AG04449 (cell line): ENCODE measurements around the gene METRNL.
A peak's percentile ranks its signal among the peaks of the same experiment; 100 is the strongest.
"Not testable (repeated sequence)": the region's sequence is repeated elsewhere in the genome, so short reads cannot be mapped to it uniquely, and the experiment has no call there.

Experiments
- CTCF ChIA-PET: fragments of 350-600 bp; formaldehyde crosslinking; extraction: SDS; loops from one replicate; lab custom pipeline; 2021; ENCODE audit warnings: antibody characterized with exemption; lab: Yijun Ruan, JAX
- POLR2A ChIA-PET: fragments of 400-600, 350-600 bp; formaldehyde crosslinking; extraction: SDS; loops from one replicate; lab custom pipeline; 2020; ENCODE audit warnings: antibody characterized with exemption, inconsistent platforms; lab: Yijun Ruan, JAX
- DNase-seq: peaks from one replicate; pipeline ENCODE4 v3.0.0-alpha.2; 2010; ENCODE audit warnings: low read depth, low spot score
- H3K4me3 ChIP-seq: 2 replicates; pipeline ENCODE4 v1.5.1; 2011; ENCODE audit warnings: low read depth, mild to moderate bottlenecking, control low read depth, low read length
- TF ChIP-seq, protein P1 (sequence below): IDR thresholded peaks from one replicate; pipeline ENCODE4 v1.5.1; 2011; ENCODE audit warnings: mild to moderate bottlenecking, moderate library complexity, low read length, control low read depth, inconsistent platforms; ENCODE audit not compliant: insufficient read depth; ENCODE audit errors: missing control alignments

Gene METRNL, protein sequence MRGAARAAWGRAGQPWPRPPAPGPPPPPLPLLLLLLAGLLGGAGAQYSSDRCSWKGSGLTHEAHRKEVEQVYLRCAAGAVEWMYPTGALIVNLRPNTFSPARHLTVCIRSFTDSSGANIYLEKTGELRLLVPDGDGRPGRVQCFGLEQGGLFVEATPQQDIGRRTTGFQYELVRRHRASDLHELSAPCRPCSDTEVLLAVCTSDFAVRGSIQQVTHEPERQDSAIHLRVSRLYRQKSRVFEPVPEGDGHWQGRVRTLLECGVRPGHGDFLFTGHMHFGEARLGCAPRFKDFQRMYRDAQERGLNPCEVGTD

DNA sequence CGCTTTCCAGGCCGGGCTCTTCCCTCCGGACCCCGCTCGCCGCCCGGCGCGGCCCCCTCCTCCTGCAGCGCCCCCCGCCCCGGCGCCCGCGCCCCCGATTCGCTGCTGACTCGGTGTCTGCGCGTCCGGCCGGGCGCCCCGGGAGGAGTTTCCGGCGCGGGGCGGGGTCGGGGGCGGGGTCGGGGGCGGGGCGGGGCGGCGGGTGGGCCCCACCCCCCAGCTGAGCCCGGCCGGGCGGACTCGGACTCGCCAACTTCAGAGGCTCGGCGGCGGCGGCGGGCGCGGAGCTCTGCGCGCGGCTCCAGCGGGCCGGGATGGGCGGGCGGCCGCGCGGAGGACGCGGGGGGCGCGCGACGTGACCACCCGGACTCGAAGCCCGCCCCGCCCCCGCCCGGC, at the start of gene METRNL:
Gene METRNL, plus strand, starts transcription at position 258 of the 396 bp plus-strand sequence. CDS start 207 bp downstream, outside the sequence.
- ChIA-PET CTCF (no interaction called here), POLR2A (interaction anchor here (0.6 to 1.1 kb wide), 8 partner anchors 17 to 298 kb away, joined by 3 to 8 read pairs (median 3); no protein-coding TSS in a partner anchor)
- no peak for DNase-seq

DNA sequence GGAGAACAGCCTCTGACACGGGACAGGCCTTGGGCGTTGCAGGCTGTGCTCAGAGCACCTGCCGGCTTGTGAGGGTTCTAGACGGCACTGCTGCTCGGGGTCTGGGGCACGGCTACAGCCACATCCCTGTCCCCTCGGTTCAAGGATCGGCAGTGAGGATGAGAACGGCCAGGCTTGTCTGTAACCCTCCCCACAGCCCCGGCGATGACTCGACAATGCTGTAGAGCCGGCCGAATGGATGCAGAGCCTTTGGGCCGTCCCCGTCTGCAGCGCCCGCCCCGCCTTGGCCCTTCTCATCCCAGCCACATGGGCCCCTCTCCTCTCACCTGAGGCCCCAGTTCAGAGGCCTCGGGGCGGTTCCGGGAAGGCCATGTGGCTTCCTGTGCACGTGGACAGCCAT, 49.0 kb upstream of the METRNL start:
- POLR2A ChIA-PET, result no interaction called here
- CTCF ChIA-PET, result no interaction called here
- TF ChIP-seq, protein P1, sequence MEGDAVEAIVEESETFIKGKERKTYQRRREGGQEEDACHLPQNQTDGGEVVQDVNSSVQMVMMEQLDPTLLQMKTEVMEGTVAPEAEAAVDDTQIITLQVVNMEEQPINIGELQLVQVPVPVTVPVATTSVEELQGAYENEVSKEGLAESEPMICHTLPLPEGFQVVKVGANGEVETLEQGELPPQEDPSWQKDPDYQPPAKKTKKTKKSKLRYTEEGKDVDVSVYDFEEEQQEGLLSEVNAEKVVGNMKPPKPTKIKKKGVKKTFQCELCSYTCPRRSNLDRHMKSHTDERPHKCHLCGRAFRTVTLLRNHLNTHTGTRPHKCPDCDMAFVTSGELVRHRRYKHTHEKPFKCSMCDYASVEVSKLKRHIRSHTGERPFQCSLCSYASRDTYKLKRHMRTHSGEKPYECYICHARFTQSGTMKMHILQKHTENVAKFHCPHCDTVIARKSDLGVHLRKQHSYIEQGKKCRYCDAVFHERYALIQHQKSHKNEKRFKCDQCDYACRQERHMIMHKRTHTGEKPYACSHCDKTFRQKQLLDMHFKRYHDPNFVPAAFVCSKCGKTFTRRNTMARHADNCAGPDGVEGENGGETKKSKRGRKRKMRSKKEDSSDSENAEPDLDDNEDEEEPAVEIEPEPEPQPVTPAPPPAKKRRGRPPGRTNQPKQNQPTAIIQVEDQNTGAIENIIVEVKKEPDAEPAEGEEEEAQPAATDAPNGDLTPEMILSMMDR, result no peak

More for the DNA sequence above, at the start of gene METRNL:
- TF ChIP-seq, protein P1, result no peak
- peak within 1 kb of the TSS; percentile 60 for H3K4me3 ChIP-seq

DNA sequence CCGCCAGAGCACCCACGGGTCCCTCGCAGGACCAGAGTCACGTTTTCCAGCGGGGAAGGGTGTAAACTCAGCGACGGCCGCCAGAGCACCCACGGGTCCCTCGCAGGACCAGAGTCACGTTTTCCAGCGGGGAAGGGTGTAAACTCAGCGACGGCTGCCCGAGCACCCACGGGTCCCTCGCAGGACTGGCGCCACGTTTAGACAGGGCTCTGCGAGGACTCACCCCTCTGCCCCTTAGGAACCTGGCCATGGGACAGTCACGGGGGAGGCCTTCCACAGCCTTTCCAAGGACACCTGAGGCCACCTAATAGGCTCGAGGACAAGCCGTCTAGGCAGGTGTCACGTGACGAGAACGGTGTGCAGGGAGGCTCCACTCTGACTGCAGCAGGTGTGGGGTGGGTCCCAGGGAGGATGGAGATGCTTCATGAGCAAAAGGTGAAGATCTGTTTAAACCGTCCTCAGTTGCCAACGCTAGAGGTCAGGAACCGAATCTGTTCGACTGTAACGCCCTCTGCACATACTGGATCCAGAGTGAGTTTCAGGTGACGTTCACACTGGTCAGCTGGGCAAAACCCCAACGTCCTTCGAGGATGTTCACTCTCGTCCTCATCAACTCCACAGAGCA, 48.0 kb upstream of the METRNL start:
- CTCF ChIA-PET, result no interaction called here
- DNase-seq, result no peak
- POLR2A ChIA-PET, result no interaction called here
- TF ChIP-seq, protein P1, result no peak
- H3K4me3 ChIP-seq, result no peak overlapping the region

More for the DNA sequence above, 49.0 kb upstream of the METRNL start:
- no peak overlapping the region for H3K4me3 ChIP-seq
- no peak for DNase-seq

DNA sequence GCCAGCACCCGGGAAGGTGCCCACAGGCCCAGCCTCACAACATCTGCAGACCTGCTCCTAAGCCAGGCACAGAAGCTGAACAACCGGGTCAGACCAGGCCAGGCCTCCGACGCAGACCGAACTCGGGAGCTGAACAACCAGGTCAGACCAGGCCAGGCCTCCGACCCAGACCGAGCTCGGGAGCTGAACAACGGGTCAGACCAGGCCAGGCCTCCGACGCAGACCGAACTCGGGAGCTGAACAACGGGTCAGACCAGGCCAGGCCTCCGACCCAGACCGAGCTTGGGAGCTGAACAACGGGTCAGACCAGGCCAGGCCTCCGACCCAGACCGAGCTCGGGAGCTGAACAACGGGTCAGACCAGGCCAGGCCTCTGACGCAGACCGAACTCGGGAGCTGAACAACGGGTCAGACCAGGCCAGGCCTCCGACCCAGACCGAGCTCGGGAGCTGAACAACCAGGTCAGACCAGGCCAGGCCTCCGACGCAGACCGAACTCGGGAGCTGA, 47.4 kb upstream of the METRNL start:
- DNase-seq, CTCF ChIA-PET, H3K4me3 ChIP-seq: not testable (repeated sequence)
- POLR2A ChIA-PET, result interaction anchor here (0.7 kb wide), 1 partner anchor 9 kb away, joined by 3 read pairs; no protein-coding TSS in a partner anchor

DNA sequence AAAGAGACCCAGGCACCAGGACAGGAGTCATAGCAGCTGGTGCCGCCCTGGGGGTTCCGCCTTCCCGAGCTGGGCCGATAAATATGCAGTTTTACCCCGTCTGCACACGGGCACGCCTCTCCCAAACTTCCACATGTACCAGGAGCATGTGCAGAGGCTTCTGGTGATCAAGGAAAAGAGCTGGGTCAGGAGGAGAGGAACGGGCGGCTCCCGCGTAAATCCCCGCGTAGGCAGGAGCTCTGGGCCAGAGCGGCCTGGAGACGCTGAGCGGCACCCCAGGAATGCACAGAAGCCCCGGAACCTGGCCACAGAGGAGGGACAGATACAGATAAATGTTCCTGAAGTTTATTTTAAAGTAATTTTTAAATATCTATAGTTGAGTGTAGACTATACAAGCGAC, 46.6 kb upstream of the METRNL start:
- POLR2A ChIA-PET, result no interaction called here
- TF ChIP-seq, protein P1, result no peak
- CTCF ChIA-PET, result interaction anchor here (0.7 kb wide), 1 partner anchor 9 kb away, joined by 3 read pairs; no protein-coding TSS in a partner anchor
- no peak overlapping the region for H3K4me3 ChIP-seq
- no peak for DNase-seq

DNA sequence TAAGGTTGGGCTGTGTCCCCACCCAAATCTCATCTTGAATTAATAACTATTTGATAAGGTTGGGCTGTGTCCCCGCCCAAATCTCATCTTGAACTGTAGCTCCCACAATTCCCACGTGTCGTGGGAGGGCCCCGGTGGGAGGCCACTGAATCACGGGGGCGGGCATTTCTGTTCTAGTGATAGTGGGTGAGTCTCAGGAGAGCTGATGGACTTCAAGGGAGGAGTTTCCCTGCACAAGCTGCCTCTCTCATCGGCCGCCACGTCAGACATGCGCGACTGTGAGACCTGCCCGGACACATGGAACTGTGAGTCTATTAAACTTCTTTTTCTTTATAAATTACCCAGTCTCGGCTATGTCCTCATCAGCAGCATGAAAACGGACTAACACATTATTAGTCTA, 44.9 kb upstream of the METRNL start:
- TF ChIP-seq, protein P1, result no peak
- H3K4me3 ChIP-seq, result no peak overlapping the region
- CTCF ChIA-PET, result no interaction called here
- DNase-seq, result no peak
- POLR2A ChIA-PET, result no interaction called here
